GM18858 (cell line): ENCODE measurements around the gene ENDOU.

Source experiments
- ATAC-seq: cut with Tn5 transposase; IDR thresholded peaks from one replicate; pipeline ENCODE4 v1.9.1; 2021; ENCODE audit not compliant: unreplicated experiment

The ENDOU gene

GRCh38 chr12:47722941-47723631 lies 2.2 kb downstream of the ENDOU start:
- ATAC-seq = no peak

- ATAC-seq = no peak
These were observed 3.0 kb downstream of the ENDOU start for GRCh38 chr12:47722136-47722834.

- ATAC-seq = no peak
These were observed 3.8 kb downstream of the ENDOU start for GRCh38 chr12:47721431-47721973.

GRCh38 chr12:47718531-47718930 lies 6.8 kb downstream of the ENDOU start:
- ATAC-seq = no peak

GRCh38 chr12:47717443-47718193 lies 7.7 kb downstream of the ENDOU start:
- ATAC-seq = no peak

- ATAC-seq = no peak
These were observed 8.2 kb downstream of the ENDOU start for GRCh38 chr12:47717046-47717442.

- no peak for ATAC-seq
These were observed 9.3 kb downstream of the ENDOU start for GRCh38 chr12:47715877-47716548.

- peak; percentile 77 for ATAC-seq
These were observed 9.9 kb downstream of the ENDOU start for GRCh38 chr12:47715393-47715876.

GRCh38 chr12:47714826-47715386 lies 10.4 kb downstream of the ENDOU start:
- no peak for ATAC-seq

- ATAC-seq = no peak
These were observed 13.1 kb downstream of the ENDOU start for GRCh38 chr12:47712171-47712570.

DNA sequence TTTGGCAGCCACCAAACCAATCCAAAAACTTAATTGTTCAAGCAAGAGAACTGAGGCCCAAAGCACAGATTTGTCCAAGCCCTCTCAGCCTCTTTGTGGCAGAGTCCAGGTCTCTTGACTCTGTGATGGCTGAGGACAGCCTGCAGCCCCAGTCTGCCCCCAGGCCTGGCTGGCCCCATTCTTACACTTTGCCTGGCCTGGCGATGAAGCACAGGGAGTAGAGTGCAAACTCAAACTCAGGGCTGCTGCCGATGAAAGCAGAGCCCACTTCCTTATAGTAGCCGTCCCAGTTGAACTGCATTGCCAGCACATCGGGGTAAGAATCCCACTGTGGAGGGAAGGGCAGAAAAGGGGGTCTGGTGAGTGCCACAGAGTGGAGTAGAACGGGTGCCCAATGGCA lies 13.8 kb downstream of the ENDOU start:
- no peak for ATAC-seq

DNA sequence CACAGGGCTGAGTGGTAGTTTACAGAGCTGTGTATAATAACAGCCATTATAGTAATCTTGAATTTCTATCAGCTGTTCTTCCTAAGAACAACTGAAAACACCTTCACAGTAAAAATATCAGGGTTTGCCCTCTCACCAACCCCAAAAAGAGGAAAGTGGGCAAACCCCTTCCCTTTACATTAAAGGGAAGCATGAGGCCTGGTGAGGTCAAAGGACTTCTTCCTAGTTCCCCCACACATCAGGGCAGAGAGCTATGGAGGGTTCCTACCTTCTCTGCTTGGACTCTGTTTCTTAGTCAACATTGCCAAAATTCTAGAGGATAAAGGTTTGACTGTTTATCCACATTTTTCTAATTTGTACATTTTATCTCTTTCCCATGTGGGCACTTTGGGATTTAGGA lies 15.0 kb downstream of the ENDOU start:
- no peak for ATAC-seq

DNA sequence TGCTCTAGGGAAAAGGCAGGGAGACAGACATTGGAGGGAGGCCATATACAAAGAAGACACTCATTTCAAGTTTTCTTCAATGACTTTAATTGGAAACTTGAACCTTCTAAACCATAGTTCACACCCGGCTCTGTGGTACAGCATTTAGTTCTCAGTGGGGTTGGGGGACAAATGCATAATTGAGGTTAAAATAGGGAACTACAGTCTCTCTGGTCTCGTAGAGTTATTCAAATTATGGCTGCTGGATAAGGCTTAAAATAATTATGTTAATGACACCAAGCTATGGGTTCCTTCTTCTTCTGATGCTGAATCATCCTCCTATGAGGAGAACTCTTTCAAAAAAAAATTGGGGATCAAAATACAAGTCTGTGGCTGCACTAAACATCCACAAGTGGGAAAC lies 15.6 kb downstream of the ENDOU start:
- ATAC-seq = no peak

DNA sequence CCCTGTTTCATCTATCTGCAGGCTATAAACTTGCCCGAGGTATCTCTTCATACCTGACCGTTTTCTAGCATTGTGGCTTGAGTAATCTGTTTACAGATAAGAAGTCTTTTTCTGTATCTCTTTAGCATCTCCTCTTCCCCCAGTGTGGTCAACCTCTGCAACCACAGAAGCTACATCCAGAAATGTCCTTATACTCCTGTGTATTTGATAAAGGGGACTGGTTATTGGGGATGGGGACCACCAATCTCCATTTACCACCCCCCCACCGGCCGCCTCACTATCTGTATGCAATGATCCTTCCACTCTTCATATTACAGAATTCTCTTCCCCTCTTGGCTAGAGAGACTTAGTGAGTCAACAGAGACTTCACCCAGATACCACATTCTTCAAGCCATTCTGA lies 16.1 kb downstream of the ENDOU start:
- no peak for ATAC-seq

GRCh38 chr12:47707905-47708543 lies 17.3 kb downstream of the ENDOU start:
- no peak for ATAC-seq

GRCh38 chr12:47707355-47707754 lies 17.9 kb downstream of the ENDOU start:
- ATAC-seq = no peak

DNA sequence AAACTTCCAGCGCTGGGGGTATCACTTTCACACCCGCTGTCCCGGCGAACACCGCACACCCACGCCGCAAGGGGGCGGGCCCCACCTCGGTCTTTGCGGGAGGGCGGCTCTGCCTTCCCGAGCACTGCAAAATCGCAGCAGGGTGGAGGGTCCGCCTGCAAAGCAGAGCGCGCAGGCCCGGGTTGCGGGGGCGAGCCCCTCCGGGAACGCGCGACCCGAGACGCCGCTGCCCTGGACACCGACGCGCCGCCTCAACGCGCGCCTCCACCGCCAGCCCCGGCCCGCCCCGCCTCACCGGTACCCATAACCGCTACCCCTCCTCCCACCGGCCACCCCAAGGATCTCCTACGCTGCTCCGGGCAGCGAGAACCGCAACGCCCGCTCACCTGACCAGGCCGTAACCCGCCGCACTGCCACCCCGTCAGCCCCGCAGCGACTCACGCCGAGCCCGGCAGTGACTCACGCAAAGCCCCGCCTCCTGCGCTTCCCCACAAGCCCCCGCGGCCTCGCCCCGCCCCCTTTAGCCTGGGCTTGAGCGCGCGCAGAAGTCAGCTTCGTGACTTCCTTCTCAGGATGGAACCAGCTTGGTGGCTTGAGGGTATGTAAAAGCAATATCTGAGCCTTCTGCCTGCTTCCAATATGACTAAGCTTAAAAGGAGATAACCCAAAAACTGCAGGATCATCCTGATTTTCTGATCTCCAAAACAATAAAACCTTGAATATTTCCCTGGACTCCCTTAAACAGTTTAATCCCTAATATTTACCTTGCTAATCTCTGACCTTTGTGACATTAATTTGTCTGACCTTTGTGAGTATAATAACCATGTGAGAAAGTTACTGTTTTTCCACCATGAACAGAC lies 19.5 kb downstream of the ENDOU start, which contains the start of gene RPAP3:
TSS of gene RPAP3 (minus strand) at position 465 of the 860 bp plus-strand sequence. CDS start 3,190 bp downstream, outside the sequence.
- peak; percentile 58 for ATAC-seq

GRCh38 chr12:47705229-47705565 lies 20.1 kb downstream of the ENDOU start:
- ATAC-seq = no peak

DNA sequence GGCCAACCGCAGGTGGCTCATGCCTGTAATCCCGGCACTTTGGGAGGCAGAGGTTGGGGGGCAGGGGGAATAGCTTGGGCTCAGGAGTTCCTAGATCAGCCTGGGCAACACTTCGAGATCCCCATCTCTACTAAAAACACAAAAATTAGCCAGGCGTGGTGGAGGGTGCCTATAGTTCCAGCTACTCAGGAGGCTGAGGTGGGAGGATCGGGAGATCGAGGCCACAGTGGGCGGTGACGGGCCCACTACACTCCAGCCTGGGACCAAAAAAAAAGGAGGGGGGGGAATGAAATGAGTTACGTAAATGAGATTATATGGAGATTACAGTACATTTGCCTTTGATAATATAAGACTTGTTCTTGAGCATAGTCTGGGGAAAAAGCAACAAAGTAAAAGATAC lies 20.6 kb downstream of the ENDOU start:
- no peak for ATAC-seq
